Endothelial cell of umbilical vein (primary cell): ENCODE data around the gene NIF3L1. TPM values are rescaled to one million over a fixed set of nuclear protein-coding genes. Genes with fewer than 3 reads are reported as not detected.

Source experiments
- BruUV-seq: library from RNA; stranded (reverse); fragments of 400-500 nt; replicated peaks from 2 replicates; lab custom pipeline; 2021; lab: Mats Ljungman, UMichigan
- CTCF ChIA-PET: fragments of 300-600, 350-600 bp; sonication (Branson Sonifier 250); formaldehyde crosslinking; loops from one replicate; lab custom pipeline; 2021; ENCODE audit warnings: antibody characterized with exemption, inconsistent platforms; lab: Charles Lee
- POLR2A ChIA-PET: fragments of 300-600, 350-600 bp; sonication (Branson Sonifier 250); formaldehyde crosslinking; loops from one replicate; lab custom pipeline; 2021; ENCODE audit warnings: antibody characterized with exemption, inconsistent platforms; lab: Charles Lee
- DNase-seq: peaks from one replicate; pipeline ENCODE4 v3.0.0-alpha.2; 2011; ENCODE audit warnings: low read depth, low spot score
- FAIRE-seq: peaks from 2 replicates; lab custom pipeline; 2011; peaks lifted over from hg19 to GRCh38; lab: Jason Lieb, UNC
- H2AFZ ChIP-seq: 2 replicates; pipeline ENCODE4 v1.6.0; 2012; ENCODE audit warnings: low read depth, low read length, control low read depth, inconsistent platforms
- H3K27ac ChIP-seq: 2 replicates; pipeline ENCODE4 v1.5.1; 2011; ENCODE audit warnings: low read depth, mild to moderate bottlenecking, control low read depth, low read length, moderate library complexity; ENCODE audit not compliant: insufficient read depth
- H3K27me3 ChIP-seq, 2 experiments: 2 replicates each; pipeline versions ENCODE4 v1.6.0 to v1.6.1; 2011; ENCODE audit warnings: low read length in 2 of 2, mixed read lengths in 1 of 2; ENCODE audit not compliant: control insufficient read depth in 2 of 2, insufficient read depth in 2 of 2
- H3K36me3 ChIP-seq, 2 experiments: 2 replicates in 1 of 2; 3 replicates in 1 of 2; pipeline ENCODE4 v1.5.1; 2011; ENCODE audit warnings: low read length in 2 of 2, mild to moderate bottlenecking in 1 of 2, moderate library complexity in 1 of 2; ENCODE audit not compliant: control insufficient read depth in 2 of 2, insufficient read depth in 2 of 2; ENCODE audit errors: extremely low read depth in 1 of 2
- H3K4me1 ChIP-seq: 3 replicates; pipeline ENCODE4 v1.5.1; 2011; ENCODE audit warnings: mild to moderate bottlenecking, low read length; ENCODE audit not compliant: control insufficient read depth, insufficient read depth; ENCODE audit errors: extremely low read depth
- H3K4me2 ChIP-seq: 2 replicates; pipeline ENCODE4 v1.6.1; 2011; ENCODE audit warnings: low read length, control low read depth, mixed read lengths; ENCODE audit not compliant: insufficient read depth
- H3K4me3 ChIP-seq, 3 experiments: fragments of 200-600 bp in 1 of 3; sonication (generic), shearing (Covaris generic) in 1 of 3; replicated peaks in 1 of 3; 2 replicates each; pipeline ENCODE4 v1.5.1; 2011 to 2016; ENCODE audit warnings: control low read depth in 3 of 3, low read length in 3 of 3, mild to moderate bottlenecking in 2 of 3, inconsistent platforms in 1 of 3, low read depth in 1 of 3, moderate library complexity in 1 of 3; ENCODE audit not compliant: insufficient read depth in 1 of 3
- H3K79me2 ChIP-seq: 2 replicates; pipeline ENCODE4 v1.6.0; 2012; ENCODE audit warnings: low read length, inconsistent platforms; ENCODE audit not compliant: control insufficient read depth, insufficient read depth
- H3K9ac ChIP-seq: replicated peaks from 2 replicates; pipeline ENCODE3; 2011; ENCODE audit warnings: low read length, control low read depth; ENCODE audit not compliant: insufficient read depth; ENCODE audit errors: extremely low read depth
- H3K9me1 ChIP-seq: replicated peaks from 3 replicates; pipeline ENCODE4 v1.6.0; 2011; ENCODE audit warnings: mild to moderate bottlenecking, low read length; ENCODE audit not compliant: control insufficient read depth, insufficient read depth; ENCODE audit errors: extremely low read depth
- H3K9me3 ChIP-seq: replicated peaks from 2 replicates; pipeline ENCODE4 v1.5.1; 2012; ENCODE audit warnings: low read length, inconsistent platforms; ENCODE audit not compliant: control insufficient read depth, insufficient read depth
- H4K20me1 ChIP-seq: replicated peaks from 2 replicates; pipeline ENCODE3; 2011; ENCODE audit warnings: mild to moderate bottlenecking, low read length; ENCODE audit not compliant: control insufficient read depth, insufficient read depth; ENCODE audit errors: extremely low read depth
- CTCF ChIP-seq, 2 donors: IDR thresholded peaks; 1 replicate in 1 of 2; 2 replicates in 1 of 2; pipeline ENCODE4 v1.5.1; 2011; ENCODE audit warnings: low read length in 2 of 2, mild to moderate bottlenecking in 2 of 2, moderate library complexity in 2 of 2, control low read depth in 1 of 2, inconsistent platforms in 1 of 2, low read depth in 1 of 2; ENCODE audit not compliant: insufficient read depth in 1 of 2; ENCODE audit errors: extremely low read depth in 1 of 2
- EZH2 ChIP-seq: IDR thresholded peaks from 2 replicates; pipeline ENCODE4 v1.6.1; 2012; ENCODE audit warnings: borderline replicate concordance, low read depth, mild to moderate bottlenecking, moderate library complexity, low read length, inconsistent platforms; ENCODE audit not compliant: severe bottlenecking
- FOS ChIP-seq: IDR thresholded peaks from 2 replicates; pipeline ENCODE4 v1.6.1; 2011; ENCODE audit warnings: mild to moderate bottlenecking, low read length, moderate library complexity, borderline replicate concordance; ENCODE audit not compliant: insufficient read depth
- GATA2 ChIP-seq: IDR thresholded peaks from 2 replicates; pipeline ENCODE4 v1.7.0; 2011; ENCODE audit warnings: low read depth, mild to moderate bottlenecking, moderate library complexity, mixed read lengths, low read length; ENCODE audit not compliant: insufficient read length, insufficient read depth
- JUN ChIP-seq: IDR thresholded peaks from 2 replicates; pipeline ENCODE4 v1.6.1; 2011; ENCODE audit warnings: borderline replicate concordance, low read depth; ENCODE audit not compliant: insufficient read length, insufficient read depth
- MYC ChIP-seq: IDR thresholded peaks from one replicate; pipeline ENCODE4 v1.6.1; 2011; ENCODE audit warnings: mild to moderate bottlenecking, low read depth, low read length
- POLR2A ChIP-seq: IDR thresholded peaks from 2 replicates; pipeline ENCODE4 v1.6.1; 2012; ENCODE audit warnings: low read depth, mild to moderate bottlenecking, control low read depth, low read length
- POLR2AphosphoS5 ChIP-seq: IDR thresholded peaks from 2 replicates; pipeline ENCODE4 v1.6.1; 2012; ENCODE audit warnings: low read depth, mild to moderate bottlenecking, control low read depth, low read length, moderate library complexity; ENCODE audit not compliant: insufficient read depth
- dilution Hi-C: fragments of 300-500 bp; cut with MboI; formaldehyde crosslinking; loops from one replicate; pipeline ENCODE4 v1.15.0; 2019; ENCODE audit warnings: low sequenced_read_pairs; ENCODE audit not compliant: extremely low pct_ligation_motif_present
- intact Hi-C: fragments of 100-400 bp; cut with micrococcal nuclease; formaldehyde crosslinking; loops from one replicate; pipeline ENCODE4 v1.10.0; 2022
- polyA plus RNA-seq, 4 experiments: library from polyadenylated mRNA; depleted of rRNA in 3 of 4; stranded (reverse) in 3 of 4; unstranded in 1 of 4; fragments of >200 nt; gene quantifications; 2 replicates each; pipeline versions ENCODE4 v1.2.1 to v1.2.3, GENCODE V29; 2011 to 2012; ENCODE audit warnings: missing spikeins in 1 of 4
- total RNA-seq: library from RNA; stranded (reverse); gene quantifications from 2 replicates; pipeline ENCODE4 v1.2.3, GENCODE V29; 2021
- TF ChIP-seq, protein P1 (sequence below): IDR thresholded peaks from 2 replicates; pipeline ENCODE4 v1.6.1; 2011; ENCODE audit not compliant: insufficient read depth, insufficient read length

NIF3L1 gene
- total and polyA plus RNA-seq, 2 donors (not counting 3 experiments of a cell fraction or from before 2014, with no cell fraction given), result 16.3 to 37.5 TPM

GRCh38 chr2:200873560-200873959 lies 15.6 kb upstream of the NIF3L1 start:
- CTCF ChIA-PET, result no interaction called here
- no peaks in the 10 kb centered on the region for H3K9me1 ChIP-seq

GRCh38 chr2:200877443-200877842 lies 11.7 kb upstream of the NIF3L1 start:
- no peaks in the 10 kb centered on the region for H3K9me3 ChIP-seq
- H3K36me3 ChIP-seq, result peaks cover 2 to 4% of the 10 kb centered on the region in 2 experiments
- H3K4me1 ChIP-seq, result no peaks in the 10 kb centered on the region
- FAIRE-seq (no peak), DNase-seq (no peak)
- TF ChIP-seq MYC, result no peak
- no peak for TF ChIP-seq POLR2AphosphoS5
- no peak for TF ChIP-seq CTCF (IDR thresholded peaks at IDR 0.05; ENCODE audit: extremely low read depth in 1 of 2, insufficient read depth in 1 of 2, low read depth in 1 of 2, low read length in 2 of 2)
- TF ChIP-seq, protein P1, sequence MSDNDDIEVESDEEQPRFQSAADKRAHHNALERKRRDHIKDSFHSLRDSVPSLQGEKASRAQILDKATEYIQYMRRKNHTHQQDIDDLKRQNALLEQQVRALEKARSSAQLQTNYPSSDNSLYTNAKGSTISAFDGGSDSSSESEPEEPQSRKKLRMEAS, result no peak
- no peak for TF ChIP-seq EZH2
- no peak for TF ChIP-seq GATA2
- TF ChIP-seq JUN, result no peak
- no peak for TF ChIP-seq FOS
- no peak for TF ChIP-seq POLR2A
- no peak overlapping the region for H3K9ac ChIP-seq
- H3K4me3 ChIP-seq, result no peak overlapping the region
- H3K27ac ChIP-seq, result no peak overlapping the region
- intact Hi-C loops (no loop called here), dilution Hi-C loops (no loop called here)
- BruUV-seq, result no TSS peak
- H4K20me1 ChIP-seq, result no peaks in the 10 kb centered on the region
- no peak overlapping the region for H3K4me2 ChIP-seq
- no peaks in the 10 kb centered on the region for H3K9me1 ChIP-seq
- no peaks in the 10 kb centered on the region for H3K79me2 ChIP-seq
- ChIA-PET POLR2A (no interaction called here), CTCF (no interaction called here)
- H3K27me3 ChIP-seq, result no peaks in the 10 kb centered on the region
- no peak overlapping the region for H2AFZ ChIP-seq

More at GRCh38 chr2:200873560-200873959, 15.6 kb upstream of the NIF3L1 start:
- POLR2A ChIA-PET, result no interaction called here
- H3K4me2 ChIP-seq, result no peak overlapping the region
- no peaks in the 10 kb centered on the region for H3K4me1 ChIP-seq
- FAIRE-seq, result peak; percentile 54
- no peak for DNase-seq
- H2AFZ ChIP-seq, result no peak overlapping the region
- intact Hi-C loops, result no loop called here
- no peak overlapping the region for H3K27ac ChIP-seq
- no TSS peak for BruUV-seq
- H3K9me3 ChIP-seq, result no peaks in the 10 kb centered on the region
- no peaks in the 10 kb centered on the region for H3K79me2 ChIP-seq
- H4K20me1 ChIP-seq, result no peaks in the 10 kb centered on the region
- no peak overlapping the region for H3K4me3 ChIP-seq
- dilution Hi-C loops, result no loop called here
- peaks cover 0 to 4% of the 10 kb centered on the region in 2 experiments for H3K36me3 ChIP-seq
- TF ChIP-seq POLR2A (no peak), GATA2 (no peak), EZH2 (no peak), POLR2AphosphoS5 (no peak)
- no peaks in the 10 kb centered on the region for H3K27me3 ChIP-seq
- H3K9ac ChIP-seq, result no peak overlapping the region
